Measurements from ENCODE around the gene ZNF853. TPM values are rescaled to one million over a fixed set of nuclear protein-coding genes. Genes with fewer than 3 reads are reported as not detected.

Gene ZNF853
- total and polyA plus RNA-seq, 10 of the 15 experiments (the other 5 are each of a cell fraction or from before 2014, with no cell fraction given) = 0.04 to 0.26 (median 0.05) TPM; not detected in 4

- no peaks in the 10 kb centered on the region; the same call in 1 of the 2 replicates for H4K20me1 ChIP-seq (ENCODE audit: control insufficient read depth, insufficient read depth)
- RAD21 ChIA-PET (ENCODE audit: unreplicated experiment) = no interaction called here
- H3K4me3 ChIP-seq = no peak overlapping the region
- H3K79me2 ChIP-seq (ENCODE audit: control insufficient read depth, insufficient read depth, low read length) = peaks cover 17% of the 10 kb centered on the region
- H3K36me3 ChIP-seq (ENCODE audit: control insufficient read depth in 2 of 2, insufficient read depth in 2 of 2, low read length in 1 of 2) = peaks cover 5 to 28% of the 10 kb centered on the region in 2 experiments
- CTCF ChIA-PET = no interaction called here
- DNase-seq (ENCODE audit: low read depth, low spot score) (no peak), FAIRE-seq (no peak), ATAC-seq (no peak)
- no peak overlapping the region for H2AFZ ChIP-seq (ENCODE audit: control insufficient read depth, low read depth, low read length)
- in situ Hi-C loops (cut with MboI) = no loop called here
- SMC1A ChIA-PET (ENCODE audit: uncharacterized antibody, unreplicated experiment) = no interaction called here
- intact Hi-C loops (cut with micrococcal nuclease; ENCODE audit: unreplicated experiment) = no loop called here
- no peak overlapping the region for H3K4me2 ChIP-seq (ENCODE audit: control insufficient read depth, insufficient read depth)
- TF ChIP-seq PML (IDR thresholded peaks at IDR 0.05; ENCODE audit: low read length) = no peak
- H3K4me1 ChIP-seq (ENCODE audit: control insufficient read depth, insufficient read depth, low read length) = peaks cover 6% of the 10 kb centered on the region; the same call in 1 of the 2 replicates
- BruUV-seq (replicated peaks) = no TSS peak
- H3K9ac ChIP-seq (ENCODE audit: control insufficient read depth, insufficient read depth, low read length) = no peak overlapping the region
- WGBS (ENCODE audit: insufficient coverage, insufficient replicate concordance, low lambda C conversion rate, missing lambda C conversion rate) = 97% methylated on average over 24 of the region's 24 CpGs
- no peaks in the 10 kb centered on the region; the same call in 2 of the 3 replicates for H3K9me3 ChIP-seq (replicated peaks; ENCODE audit: control insufficient read depth, insufficient read depth, low read length)
- POLR2A ChIA-PET = no interaction called here
- H3K27me3 ChIP-seq (replicated peaks in 1 of 2; ENCODE audit: control insufficient read depth in 2 of 2, insufficient read depth in 2 of 2, low read length in 1 of 2) = no peaks in the 10 kb centered on the region
- no peak overlapping the region for H3K27ac ChIP-seq (ENCODE audit: control insufficient read depth, insufficient read depth)
Observed at GRCh38 chr7:6642239-6642839, 26.9 kb downstream of the ZNF853 start.

DNA sequence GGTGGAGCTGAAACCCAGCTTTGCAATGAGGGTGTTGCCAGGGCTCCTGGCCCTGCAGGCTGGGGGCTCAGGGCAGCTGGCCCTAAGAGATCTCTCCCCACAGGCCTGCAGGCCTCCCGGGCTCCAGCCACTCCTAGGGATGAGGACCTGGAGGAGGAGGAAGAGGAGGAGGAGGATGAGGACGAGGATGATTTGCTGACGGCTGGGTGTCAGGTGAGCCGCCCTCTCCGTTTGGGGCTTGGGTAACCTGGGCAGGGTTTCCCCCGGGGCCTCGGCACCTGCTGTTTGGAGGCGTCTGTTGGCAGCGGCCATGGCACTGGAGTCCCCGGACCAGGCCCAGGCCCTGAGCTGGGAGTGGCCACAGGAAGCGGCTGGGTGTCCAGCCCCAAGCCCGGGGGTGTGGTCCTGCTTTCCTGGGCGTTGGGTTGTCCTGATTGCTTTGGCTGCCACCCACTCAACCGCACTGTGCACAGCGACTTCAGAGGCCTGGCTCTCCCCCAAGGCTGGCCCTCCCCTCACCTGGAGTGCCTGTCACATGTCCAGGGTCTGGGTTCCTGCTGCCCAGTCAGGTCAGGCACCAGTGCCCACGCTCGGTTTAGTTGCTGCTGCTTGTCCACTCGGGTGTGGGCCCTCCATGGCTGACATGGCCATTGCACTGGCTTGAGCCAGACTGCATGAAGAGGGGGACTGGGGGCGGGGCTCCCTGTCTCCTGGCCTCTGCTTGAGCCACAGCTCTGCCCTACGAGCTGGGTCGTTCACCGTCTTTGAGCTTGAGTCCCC, 27.6 kb downstream of the ZNF853 start:
- H3K4me2 ChIP-seq (ENCODE audit: control insufficient read depth, insufficient read depth) = no peak overlapping the region
- no peaks in the 10 kb centered on the region; the same call in 2 of the 3 replicates for H3K9me3 ChIP-seq (replicated peaks; ENCODE audit: control insufficient read depth, insufficient read depth, low read length)
- H3K4me1 ChIP-seq (ENCODE audit: control insufficient read depth, insufficient read depth, low read length) = peaks cover 6% of the 10 kb centered on the region; the same call in 1 of the 2 replicates
- ATAC-seq (no peak), FAIRE-seq (no peak), DNase-seq (ENCODE audit: low read depth, low spot score) (no peak)
- peaks cover 5 to 29% of the 10 kb centered on the region in 2 experiments for H3K36me3 ChIP-seq (ENCODE audit: control insufficient read depth in 2 of 2, insufficient read depth in 2 of 2, low read length in 1 of 2)
- ChIA-PET POLR2A (no interaction called here), CTCF (no interaction called here), RAD21 (ENCODE audit: unreplicated experiment) (no interaction called here), SMC1A (ENCODE audit: uncharacterized antibody, unreplicated experiment) (no interaction called here)
- intact Hi-C loops (cut with micrococcal nuclease; ENCODE audit: unreplicated experiment) (no loop called here), in situ Hi-C loops (cut with MboI) (no loop called here)
- TF ChIP-seq MYB (IDR thresholded peaks at IDR 0.05; ENCODE audit: borderline replicate concordance, low read depth, low read length) (no peak), HSF1 (IDR thresholded peaks at IDR 0.05; ENCODE audit: low read depth, low read length) (no peak), ESRRA (IDR thresholded peaks at IDR 0.05; ENCODE audit: low read length) (no peak), RAD51 (IDR thresholded peaks at IDR 0.05) (no peak), MTA3 (IDR thresholded peaks at IDR 0.05; ENCODE audit: borderline replicate concordance, low read length) (no peak), GABPA (IDR thresholded peaks at IDR 0.05; ENCODE audit: low read depth) (no peak), MTA2 (IDR thresholded peaks at IDR 0.05; ENCODE audit: low read depth) (no peak), ZNF592 (IDR thresholded peaks at IDR 0.05) (no peak), IKZF1 (conservative IDR thresholded peaks at IDR 0.05) (no peak)
- TF ChIP-seq, protein P1, sequence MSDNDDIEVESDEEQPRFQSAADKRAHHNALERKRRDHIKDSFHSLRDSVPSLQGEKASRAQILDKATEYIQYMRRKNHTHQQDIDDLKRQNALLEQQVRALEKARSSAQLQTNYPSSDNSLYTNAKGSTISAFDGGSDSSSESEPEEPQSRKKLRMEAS (IDR thresholded peaks at IDR 0.05; ENCODE audit: low read depth, low read length) = no peak
- peaks cover 10% of the 10 kb centered on the region for H3K79me2 ChIP-seq (ENCODE audit: control insufficient read depth, insufficient read depth, low read length)
- H4K20me1 ChIP-seq (ENCODE audit: control insufficient read depth, insufficient read depth) = no peaks in the 10 kb centered on the region; the same call in 1 of the 2 replicates
- WGBS (ENCODE audit: insufficient coverage, insufficient replicate concordance, low lambda C conversion rate, missing lambda C conversion rate) = 94% methylated on average over 20 of the region's 22 CpGs
- no peak overlapping the region for H3K27ac ChIP-seq (ENCODE audit: control insufficient read depth, insufficient read depth)
- H2AFZ ChIP-seq (ENCODE audit: control insufficient read depth, low read depth, low read length) = no peak overlapping the region
- H3K9ac ChIP-seq (ENCODE audit: control insufficient read depth, insufficient read depth, low read length) = no peak overlapping the region
- BruUV-seq (replicated peaks) = no TSS peak
- no peak overlapping the region for H3K4me3 ChIP-seq
- no peaks in the 10 kb centered on the region for H3K27me3 ChIP-seq (replicated peaks in 1 of 2; ENCODE audit: control insufficient read depth in 2 of 2, insufficient read depth in 2 of 2, low read length in 1 of 2)
